Choroid plexus epithelial cell (primary cell): ENCODE results near the gene RAPGEF5.

Source experiments
- DNase-seq: peaks from one replicate; pipeline ENCODE4 v3.0.0-alpha.2; 2010; ENCODE audit warnings: low read depth
- H3K4me3 ChIP-seq: 2 replicates; pipeline ENCODE4 v1.5.1; 2011; ENCODE audit warnings: low read depth, mild to moderate bottlenecking, control low read depth, low read length, moderate library complexity
- CTCF ChIP-seq: conservative IDR thresholded peaks from 2 replicates; pipeline ENCODE4 v1.5.1; 2011; ENCODE audit warnings: low read depth, mild to moderate bottlenecking, control low read depth, inconsistent platforms, low read length, moderate library complexity

The RAPGEF5 gene

GRCh38 chr7:22178735-22179134 lies 178.2 kb downstream of the RAPGEF5 start:
- DNase-seq = no peak
- no peak for TF ChIP-seq CTCF

GRCh38 chr7:22176791-22177412 lies 180.1 kb downstream of the RAPGEF5 start:
- no peak for TF ChIP-seq CTCF
- DNase-seq = no peak
- H3K4me3 ChIP-seq = no peak overlapping the region

More at GRCh38 chr7:22178735-22179134, 178.2 kb downstream of the RAPGEF5 start:
- H3K4me3 ChIP-seq = no peak overlapping the region

GRCh38 chr7:22174574-22174953 lies 182.4 kb downstream of the RAPGEF5 start:
- no peak for TF ChIP-seq CTCF
- H3K4me3 ChIP-seq = no peak overlapping the region
- DNase-seq = no peak

GRCh38 chr7:22173685-22174573 lies 183.0 kb downstream of the RAPGEF5 start:
- no peak overlapping the region for H3K4me3 ChIP-seq
- TF ChIP-seq CTCF = no peak
- no peak for DNase-seq

- TF ChIP-seq CTCF = no peak
Observed at GRCh38 chr7:22168129-22168634, 188.8 kb downstream of the RAPGEF5 start.

GRCh38 chr7:22167482-22167881 lies 189.5 kb downstream of the RAPGEF5 start:
- TF ChIP-seq CTCF = no peak
- H3K4me3 ChIP-seq = no peak overlapping the region

More at GRCh38 chr7:22168129-22168634, 188.8 kb downstream of the RAPGEF5 start:
- DNase-seq = no peak
- H3K4me3 ChIP-seq = no peak overlapping the region

More at GRCh38 chr7:22167482-22167881, 189.5 kb downstream of the RAPGEF5 start:
- DNase-seq = no peak
